GM19372 (cell line): ENCODE data around the gene NUDT1.

Experiments
- ATAC-seq: cut with Tn5 transposase; IDR thresholded peaks from one replicate; pipeline ENCODE4 v1.9.1; 2021; ENCODE audit warnings: mild to moderate bottlenecking, low read depth, moderate library complexity; ENCODE audit not compliant: unreplicated experiment

Gene NUDT1

GRCh38 chr7:2222516-2222915 lies 19.5 kb upstream of the NUDT1 start:
- ATAC-seq: no peak

GRCh38 chr7:2223321-2223720 lies 18.7 kb upstream of the NUDT1 start:
- ATAC-seq: no peak

GRCh38 chr7:2224491-2224928 lies 17.5 kb upstream of the NUDT1 start:
- ATAC-seq: no peak

- ATAC-seq: no peak
Measured at GRCh38 chr7:2224934-2225333, 17.1 kb upstream of the NUDT1 start.

- no peak for ATAC-seq
Measured at GRCh38 chr7:2225336-2225735, 16.7 kb upstream of the NUDT1 start.

- ATAC-seq: no peak
Measured at GRCh38 chr7:2225830-2226229, 16.2 kb upstream of the NUDT1 start.

- ATAC-seq: no peak
Measured at GRCh38 chr7:2227699-2228098, 14.3 kb upstream of the NUDT1 start.

- ATAC-seq: no peak
Measured at GRCh38 chr7:2228921-2229320, 13.1 kb upstream of the NUDT1 start.

- ATAC-seq: no peak
Measured at GRCh38 chr7:2229467-2229866, 12.6 kb upstream of the NUDT1 start.

GRCh38 chr7:2230226-2230625 lies 11.8 kb upstream of the NUDT1 start:
- ATAC-seq: no peak

- ATAC-seq: no peak
Measured at GRCh38 chr7:2230882-2231281, 11.1 kb upstream of the NUDT1 start.

- peak; percentile 30 for ATAC-seq
Measured at GRCh38 chr7:2231992-2232765, 9.8 kb upstream of the NUDT1 start.

- ATAC-seq: peak; percentile 50
Measured at GRCh38 chr7:2232766-2233520, 9.1 kb upstream of the NUDT1 start, which contains the start of gene MAD1L1. TSS of gene MAD1L1 (minus strand) at chr7:2232945. CDS start at chr7:2230133, 2,812 bp downstream.

GRCh38 chr7:2233926-2234325 lies 8.1 kb upstream of the NUDT1 start:
- no peak for ATAC-seq

GRCh38 chr7:2237109-2237602 lies 4.9 kb upstream of the NUDT1 start:
- peak; percentile 64 for ATAC-seq

GRCh38 chr7:2239242-2239641 lies 2.8 kb upstream of the NUDT1 start:
- no peak for ATAC-seq

- peak; percentile 16 for ATAC-seq
Measured at GRCh38 chr7:2242541-2243429, 759 bp downstream of the NUDT1 start.

- ATAC-seq: no peak
Measured at GRCh38 chr7:2243458-2243857, 1.4 kb downstream of the NUDT1 start.

- ATAC-seq: no peak
Measured at GRCh38 chr7:2244404-2244995, 2.5 kb downstream of the NUDT1 start.
